Kidney glomerular epithelial cell (primary cell): ENCODE results near the gene NPHP1.
A peak's percentile ranks its signal among the peaks of the same experiment; 100 is the strongest.
"Not testable (repeated sequence)": the region's sequence is repeated elsewhere in the genome, so short reads cannot be mapped to it uniquely, and the experiment has no call there.

Source experiments
- DNase-seq: peaks from one replicate; lab custom pipeline; 2025; lab: John Stamatoyannopoulos, UW

NPHP1 gene

GRCh38 chr2:110197452-110197851 is 7.4 kb downstream of the NPHP1 start:
- DNase-seq, result no peak

GRCh38 chr2:110190169-110190568 is 14.6 kb downstream of the NPHP1 start:
- not testable (repeated sequence) for DNase-seq

GRCh38 chr2:110182449-110182848 is 22.4 kb downstream of the NPHP1 start:
- DNase-seq, result no peak

- DNase-seq, result no peak
These were observed 24.8 kb downstream of the NPHP1 start for GRCh38 chr2:110180036-110180435.

GRCh38 chr2:110173523-110173922 is 31.3 kb downstream of the NPHP1 start:
- DNase-seq, result no peak

- DNase-seq, result no peak
These were observed 32.3 kb downstream of the NPHP1 start for GRCh38 chr2:110172506-110172905.

- no peak for DNase-seq
These were observed 34.7 kb downstream of the NPHP1 start for GRCh38 chr2:110170102-110170501.

- DNase-seq, result no peak
These were observed 37.4 kb downstream of the NPHP1 start for GRCh38 chr2:110167326-110168000.

GRCh38 chr2:110166266-110166665 is 38.5 kb downstream of the NPHP1 start:
- no peak for DNase-seq

- DNase-seq, result peak; percentile 68
These were observed 47.5 kb downstream of the NPHP1 start for GRCh38 chr2:110157153-110157793.

- DNase-seq, result not testable (repeated sequence)
These were observed 50.0 kb downstream of the NPHP1 start for GRCh38 chr2:110154828-110155227.

GRCh38 chr2:110154188-110154587 is 50.6 kb downstream of the NPHP1 start:
- DNase-seq, result not testable (repeated sequence)

- no peak for DNase-seq
These were observed 51.4 kb downstream of the NPHP1 start for GRCh38 chr2:110153416-110153815.

GRCh38 chr2:110152943-110153342 is 51.9 kb downstream of the NPHP1 start:
- no peak for DNase-seq

GRCh38 chr2:110149330-110150220 is 55.2 kb downstream of the NPHP1 start:
- peak; percentile 27 for DNase-seq

GRCh38 chr2:110146945-110147332 is 57.9 kb downstream of the NPHP1 start:
- DNase-seq, result no peak

GRCh38 chr2:110146183-110146944 is 58.4 kb downstream of the NPHP1 start:
- DNase-seq, result no peak

GRCh38 chr2:110143982-110144381 is 60.8 kb downstream of the NPHP1 start:
- no peak for DNase-seq

GRCh38 chr2:110140401-110140800 is 64.4 kb downstream of the NPHP1 start:
- no peak for DNase-seq

GRCh38 chr2:110134025-110134424 is 70.8 kb downstream of the NPHP1 start:
- no peak for DNase-seq

GRCh38 chr2:110131166-110131565 is 73.6 kb downstream of the NPHP1 start:
- DNase-seq, result no peak

GRCh38 chr2:110130757-110131156 is 74.1 kb downstream of the NPHP1 start:
- DNase-seq, result no peak
